Parathyroid adenoma (tissue), 2 donors: Measurements from ENCODE around the gene UBE2D1.

ENCODE experiments used
- H2AFZ ChIP-seq: fragments of 300-600 bp; sonication (generic); one replicate; pipeline ENCODE4 v1.7.0; 2017; ENCODE audit warnings: antibody characterized with exemption, mild to moderate bottlenecking
- H3K27ac ChIP-seq: fragments of 300-600 bp; sonication (generic); one replicate; pipeline ENCODE4 v1.7.0; 2017
- H3K27me3 ChIP-seq: fragments of 300-600 bp; sonication (generic); one replicate; pipeline ENCODE4 v1.7.0; 2017; ENCODE audit warnings: low read length; ENCODE audit not compliant: control insufficient read depth, insufficient read depth
- H3K36me3 ChIP-seq: fragments of 300-600 bp; sonication (generic); one replicate; pipeline ENCODE4 v1.7.0; 2017; ENCODE audit warnings: low read length; ENCODE audit not compliant: control insufficient read depth, insufficient read depth
- H3K4me1 ChIP-seq: fragments of 300-600 bp; sonication (generic); one replicate; pipeline ENCODE4 v1.7.0; 2017; ENCODE audit warnings: control low read depth
- H3K4me2 ChIP-seq: fragments of 300-600 bp; sonication (generic); one replicate; pipeline ENCODE4 v1.7.0; 2017; ENCODE audit warnings: low read length
- H3K4me3 ChIP-seq: fragments of 300-600 bp; sonication (generic); one replicate; pipeline ENCODE4 v1.7.0; 2017; ENCODE audit warnings: low read depth, low read length
- H3K79me2 ChIP-seq: fragments of 300-600 bp; sonication (generic); one replicate; pipeline ENCODE4 v1.7.0; 2017; ENCODE audit warnings: control low read depth
- H3K9ac ChIP-seq: fragments of 300-600 bp; sonication (generic); one replicate; pipeline ENCODE4 v1.7.0; 2017; ENCODE audit warnings: mild to moderate bottlenecking
- H3K9me3 ChIP-seq: fragments of 300-600 bp; sonication (generic); one replicate; pipeline ENCODE4 v1.7.0; 2017; ENCODE audit warnings: low read length; ENCODE audit not compliant: control insufficient read depth
- CTCF ChIP-seq: fragments of 300-600 bp; sonication (generic); IDR thresholded peaks from one replicate; pipeline ENCODE4 v1.7.0; 2017; ENCODE audit warnings: antibody characterized with exemption, mild to moderate bottlenecking
- donor health status: primary hyperparathyroidism.

The UBE2D1 gene

GRCh38 chr10:58334817-58335305 lies at the start of gene UBE2D1:
UBE2D1 (plus strand) TSS chr10:58335006; CDS start chr10:58335202, 196 bp downstream.
- Histone ChIP-seq H3K9me3 (no peaks in the 10 kb centered on the region), H3K27ac (peak within 1 kb of the TSS; percentile 63), H3K4me3 (peak within 1 kb of the TSS; percentile 85), H3K36me3 (no peaks in the 10 kb centered on the region), H3K79me2 (peaks cover 24% of the 10 kb centered on the region), H2AFZ (peak within 1 kb of the TSS; percentile 90), H3K4me2 (peak within 1 kb of the TSS; percentile 88), H3K4me1 (no peaks in the 10 kb centered on the region), H3K27me3 (no peaks in the 10 kb centered on the region), H3K9ac (peak within 1 kb of the TSS; percentile 48)
- peak; percentile 8 for TF ChIP-seq CTCF

- no peaks in the 10 kb centered on the region for H3K36me3 ChIP-seq
- peaks cover 40% of the 10 kb centered on the region for H3K4me1 ChIP-seq
- H3K4me3 ChIP-seq = no peak overlapping the region
These were observed 43.1 kb upstream of the UBE2D1 start for GRCh38 chr10:58291538-58292174.

GRCh38 chr10:58293989-58294388 lies 40.8 kb upstream of the UBE2D1 start:
- TF ChIP-seq CTCF = no peak
- no peaks in the 10 kb centered on the region for H3K27me3 ChIP-seq

More at GRCh38 chr10:58291538-58292174, 43.1 kb upstream of the UBE2D1 start:
- Histone ChIP-seq H3K27ac (peak overlapping the region; percentile 79), H3K9ac (no peak overlapping the region), H2AFZ (no peak overlapping the region), H3K27me3 (no peaks in the 10 kb centered on the region), H3K9me3 (no peaks in the 10 kb centered on the region), H3K4me2 (no peak overlapping the region), H3K79me2 (peaks cover 8% of the 10 kb centered on the region)
- peak; percentile 90 for TF ChIP-seq CTCF

DNA sequence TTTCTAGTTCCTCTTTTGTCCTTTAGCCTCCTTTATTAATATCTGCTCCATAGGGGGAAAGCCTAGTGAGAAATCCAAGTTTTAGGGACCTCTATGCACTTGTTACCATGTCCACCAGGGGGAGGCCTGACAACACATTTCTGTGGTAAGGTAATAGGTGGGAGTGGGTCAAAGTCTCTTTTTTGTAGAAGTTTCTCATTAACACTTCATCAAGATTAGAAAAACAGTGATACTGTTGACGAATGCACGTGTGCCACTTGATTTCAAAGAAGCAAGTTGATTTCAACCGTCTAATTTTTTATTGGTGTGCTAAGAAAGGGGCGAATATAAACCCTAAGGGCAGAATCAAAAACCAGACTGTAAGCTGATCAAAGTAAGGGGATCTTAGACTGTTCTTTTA lies 35.2 kb upstream of the UBE2D1 start:
- H3K36me3 ChIP-seq = no peaks in the 10 kb centered on the region
- no peaks in the 10 kb centered on the region for H3K27me3 ChIP-seq
- no peak overlapping the region for H3K4me2 ChIP-seq
- peaks cover 24% of the 10 kb centered on the region for H3K4me1 ChIP-seq
- TF ChIP-seq CTCF = peak; percentile 84
- no peaks in the 10 kb centered on the region for H3K9me3 ChIP-seq
- H3K4me3 ChIP-seq = no peak overlapping the region
- peaks cover 2% of the 10 kb centered on the region for H3K79me2 ChIP-seq
- no peak overlapping the region for H2AFZ ChIP-seq
- H3K27ac ChIP-seq = no peak overlapping the region
- no peak overlapping the region for H3K9ac ChIP-seq

More at GRCh38 chr10:58293989-58294388, 40.8 kb upstream of the UBE2D1 start:
- Histone ChIP-seq H3K79me2 (peaks cover 5% of the 10 kb centered on the region), H3K36me3 (no peaks in the 10 kb centered on the region), H3K4me2 (no peak overlapping the region), H3K9ac (no peak overlapping the region), H3K4me1 (peaks cover 31% of the 10 kb centered on the region), H3K27ac (peak overlapping the region; percentile 36), H3K9me3 (no peaks in the 10 kb centered on the region), H3K4me3 (no peak overlapping the region), H2AFZ (no peak overlapping the region)

GRCh38 chr10:58300676-58301075 lies 34.1 kb upstream of the UBE2D1 start:
- no peaks in the 10 kb centered on the region for H3K9me3 ChIP-seq

More at GRCh38 chr10:58300676-58301075, 34.1 kb upstream of the UBE2D1 start:
- no peaks in the 10 kb centered on the region for H3K36me3 ChIP-seq
- peaks cover 18% of the 10 kb centered on the region for H3K4me1 ChIP-seq
- TF ChIP-seq CTCF = no peak
- no peak overlapping the region for H3K9ac ChIP-seq
- no peak overlapping the region for H2AFZ ChIP-seq
- peak overlapping the region; percentile 33 for H3K4me2 ChIP-seq
- no peak overlapping the region for H3K27ac ChIP-seq
- H3K27me3 ChIP-seq = no peaks in the 10 kb centered on the region
- peaks cover 2% of the 10 kb centered on the region for H3K79me2 ChIP-seq
- H3K4me3 ChIP-seq = no peak overlapping the region
